Measurements from ENCODE around the gene TCAIM.

DNA sequence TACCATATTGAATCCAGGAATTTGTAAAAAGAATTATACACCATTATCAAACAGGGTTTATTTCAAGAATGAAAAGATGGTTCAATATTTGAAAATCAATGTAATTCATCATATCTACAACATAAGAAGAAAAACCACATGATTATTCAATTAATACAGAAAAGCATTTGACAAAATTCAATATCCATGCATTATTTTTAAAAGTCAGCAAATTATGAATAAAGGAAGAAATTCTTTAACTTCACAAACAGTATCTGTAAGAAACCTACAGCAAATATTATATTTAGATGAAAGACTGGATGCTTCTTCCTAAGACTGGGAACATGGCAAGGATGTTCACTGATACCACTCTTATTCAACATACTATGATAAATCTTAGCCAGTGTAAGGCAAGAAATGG lies 41.3 kb upstream of the TCAIM start:
- TF ChIP-seq, protein P1, sequence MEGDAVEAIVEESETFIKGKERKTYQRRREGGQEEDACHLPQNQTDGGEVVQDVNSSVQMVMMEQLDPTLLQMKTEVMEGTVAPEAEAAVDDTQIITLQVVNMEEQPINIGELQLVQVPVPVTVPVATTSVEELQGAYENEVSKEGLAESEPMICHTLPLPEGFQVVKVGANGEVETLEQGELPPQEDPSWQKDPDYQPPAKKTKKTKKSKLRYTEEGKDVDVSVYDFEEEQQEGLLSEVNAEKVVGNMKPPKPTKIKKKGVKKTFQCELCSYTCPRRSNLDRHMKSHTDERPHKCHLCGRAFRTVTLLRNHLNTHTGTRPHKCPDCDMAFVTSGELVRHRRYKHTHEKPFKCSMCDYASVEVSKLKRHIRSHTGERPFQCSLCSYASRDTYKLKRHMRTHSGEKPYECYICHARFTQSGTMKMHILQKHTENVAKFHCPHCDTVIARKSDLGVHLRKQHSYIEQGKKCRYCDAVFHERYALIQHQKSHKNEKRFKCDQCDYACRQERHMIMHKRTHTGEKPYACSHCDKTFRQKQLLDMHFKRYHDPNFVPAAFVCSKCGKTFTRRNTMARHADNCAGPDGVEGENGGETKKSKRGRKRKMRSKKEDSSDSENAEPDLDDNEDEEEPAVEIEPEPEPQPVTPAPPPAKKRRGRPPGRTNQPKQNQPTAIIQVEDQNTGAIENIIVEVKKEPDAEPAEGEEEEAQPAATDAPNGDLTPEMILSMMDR (IDR thresholded peaks at IDR 0.05; ENCODE audit: poor library complexity): no peak
- TF ChIP-seq EZH2phosphoT487 (IDR thresholded peaks at IDR 0.05; ENCODE audit: low read depth, severe bottlenecking, unreplicated experiment) (no peak), EZH2 (IDR thresholded peaks at IDR 0.05; ENCODE audit: borderline replicate concordance) (no peak)

All from hepatocyte (in vitro differentiated cells).